Stromal cell of bone marrow (primary cell): ENCODE measurements around the gene RPS6KC1.
"Not testable (repeated sequence)": the region's sequence is repeated elsewhere in the genome, so short reads cannot be mapped to it uniquely, and the experiment has no call there.

ENCODE experiments used
- DNase-seq: peaks from one replicate; pipeline ENCODE4 v3.0.0-alpha.2; 2012; ENCODE audit warnings: low read depth

The RPS6KC1 gene

GRCh38 chr1:213051127-213051880, at the start of gene RPS6KC1:
RPS6KC1 (plus strand) TSS chr1:213051241; CDS start chr1:213051405, 164 bp downstream.
- DNase-seq: peak; percentile 70

GRCh38 chr1:213003256-213003655, 47.8 kb upstream of the RPS6KC1 start:
- no peak for DNase-seq

- DNase-seq: no peak
Observed at GRCh38 chr1:213008564-213008963, 42.5 kb upstream of the RPS6KC1 start.

- peak; percentile 3 for DNase-seq
Observed at GRCh38 chr1:213014642-213015041, 36.4 kb upstream of the RPS6KC1 start.

- DNase-seq: peak; percentile 97
Observed at GRCh38 chr1:213015099-213016050, 35.7 kb upstream of the RPS6KC1 start, which contains the start of gene ANGEL2. ANGEL2 (minus strand) TSS chr1:213015867; CDS start chr1:213015671, 196 bp downstream.

- no peak for DNase-seq
Observed at GRCh38 chr1:213017447-213018273, 33.4 kb upstream of the RPS6KC1 start.

GRCh38 chr1:213019450-213019849, 31.6 kb upstream of the RPS6KC1 start:
- DNase-seq: no peak

- no peak for DNase-seq
Observed at GRCh38 chr1:213020016-213020415, 31.0 kb upstream of the RPS6KC1 start.

- DNase-seq: not testable (repeated sequence)
Observed at GRCh38 chr1:213027024-213027423, 24.0 kb upstream of the RPS6KC1 start.

- DNase-seq: no peak
Observed at GRCh38 chr1:213032651-213033050, 18.4 kb upstream of the RPS6KC1 start.

GRCh38 chr1:213034713-213035112, 16.3 kb upstream of the RPS6KC1 start:
- DNase-seq: no peak

- no peak for DNase-seq
Observed at GRCh38 chr1:213035573-213035972, 15.5 kb upstream of the RPS6KC1 start.

- DNase-seq: no peak
Observed at GRCh38 chr1:213041443-213041842, 9.6 kb upstream of the RPS6KC1 start.

GRCh38 chr1:213045321-213046226, 5.5 kb upstream of the RPS6KC1 start:
- DNase-seq: not testable (repeated sequence)

- DNase-seq: no peak
Observed at GRCh38 chr1:213049232-213049631, 1.8 kb upstream of the RPS6KC1 start.

GRCh38 chr1:213050745-213051126, 305 bp upstream of the RPS6KC1 start:
- no peak for DNase-seq

GRCh38 chr1:213051881-213052202, 801 bp downstream of the RPS6KC1 start:
- DNase-seq: no peak

- DNase-seq: no peak
Observed at GRCh38 chr1:213053455-213053854, 2.4 kb downstream of the RPS6KC1 start.

GRCh38 chr1:213054142-213054541, 3.1 kb downstream of the RPS6KC1 start:
- no peak for DNase-seq

- DNase-seq: no peak
Observed at GRCh38 chr1:213054733-213055591, 3.9 kb downstream of the RPS6KC1 start.
